OCI-LY1 (cell line): ENCODE data around the gene TEX13A.

ENCODE experiments used
- H2AFZ ChIP-seq: fragments of 200-600 bp; sonication (generic), shearing (Covaris generic); 2 replicates; pipeline ENCODE4 v1.6.0; 2014; ENCODE audit warnings: antibody characterized with exemption, mild to moderate bottlenecking, low read length
- H3F3A ChIP-seq: fragments of 200-600 bp; sonication (generic), shearing (Covaris generic); 2 replicates; pipeline ENCODE4 v1.6.0; 2014; ENCODE audit warnings: mild to moderate bottlenecking, antibody characterized with exemption, low read length, moderate library complexity; ENCODE audit not compliant: insufficient read depth
- H3K27ac ChIP-seq: fragments of 200-600 bp; sonication (generic); 2 replicates; pipeline ENCODE4 v1.5.1; 2014; ENCODE audit warnings: low read length, mixed run types, mild to moderate bottlenecking, low read depth; ENCODE audit not compliant: poor library complexity, severe bottlenecking
- H3K27me3 ChIP-seq: fragments of 200-600 bp; sonication (generic); 2 replicates; pipeline ENCODE4 v1.6.0; 2014; ENCODE audit warnings: antibody characterized with exemption, mild to moderate bottlenecking, low read length, moderate library complexity; ENCODE audit not compliant: insufficient read depth
- H3K36me3 ChIP-seq: fragments of 200-600 bp; sonication (generic); 2 replicates; pipeline ENCODE4 v1.6.1; 2014; ENCODE audit warnings: mild to moderate bottlenecking, antibody characterized with exemption, low read length, moderate library complexity, mixed read lengths; ENCODE audit not compliant: insufficient read depth
- H3K4me1 ChIP-seq: fragments of 200-600 bp; sonication (generic); 2 replicates; pipeline ENCODE4 v1.5.1; 2014; ENCODE audit warnings: mild to moderate bottlenecking, low read length, moderate library complexity; ENCODE audit not compliant: insufficient read depth, severe bottlenecking
- H3K4me2 ChIP-seq: fragments of 200-600 bp; sonication (generic), shearing (Covaris generic); 2 replicates; pipeline ENCODE4 v1.6.1; 2014; ENCODE audit warnings: low read length
- H3K4me3 ChIP-seq: fragments of 200-600 bp; sonication (generic); 2 replicates; pipeline ENCODE4 v1.5.1; 2014; ENCODE audit warnings: low read length, low read depth, mild to moderate bottlenecking, mixed read lengths; ENCODE audit not compliant: poor library complexity, severe bottlenecking
- H3K79me2 ChIP-seq: fragments of 200-600 bp; shearing (Covaris generic); 2 replicates; pipeline ENCODE4 v1.6.1; 2016; ENCODE audit warnings: mixed run types, low read length, mixed read lengths; ENCODE audit not compliant: insufficient read depth
- H3K9ac ChIP-seq: fragments of 200-600 bp; sonication (generic), shearing (Covaris generic); 2 replicates; pipeline ENCODE4 v1.6.1; 2014; ENCODE audit warnings: mild to moderate bottlenecking, low read length, mixed read lengths
- H3K9me2 ChIP-seq: fragments of 200-600 bp; sonication (generic), shearing (Covaris generic); 2 replicates; pipeline ENCODE4 v1.6.1; 2014; ENCODE audit warnings: low read depth, mild to moderate bottlenecking, low read length, mixed read lengths
- H3K9me3 ChIP-seq: fragments of 200-600 bp; shearing (Covaris generic); 2 replicates; pipeline ENCODE4 v1.6.1; 2014; ENCODE audit warnings: low read length, mixed read lengths
- H4K20me1 ChIP-seq: fragments of 200-600 bp; sonication (generic), shearing (Covaris generic); 2 replicates; pipeline ENCODE4 v1.6.0; 2016; ENCODE audit warnings: mild to moderate bottlenecking, low read length; ENCODE audit not compliant: insufficient read depth
- CTCF ChIP-seq: fragments of 200-600 bp; sonication (generic), shearing (Covaris generic); IDR thresholded peaks from 2 replicates; pipeline ENCODE4 v1.5.1; 2017; ENCODE audit warnings: mild to moderate bottlenecking, antibody characterized with exemption, low read length, moderate library complexity, mixed read lengths
- EZH2 ChIP-seq: fragments of 200-600 bp; sonication (generic), shearing (Covaris generic); IDR thresholded peaks from 2 replicates; pipeline ENCODE4 v1.8.0; 2017; ENCODE audit warnings: borderline replicate concordance, mixed run types, mild to moderate bottlenecking, antibody characterized with exemption, low read length, moderate library complexity, mixed read lengths

The TEX13A gene

GRCh38 chrX:105220636-105221035 is at the start of gene TEX13A:
TSS of gene TEX13A (minus strand) at chrX:105220694. CDS start at chrX:105220397, 297 bp downstream.
- Histone ChIP-seq H2AFZ (no peak within 1 kb of the TSS), H3F3A (no peaks in the 10 kb centered on the region), H3K79me2 (no peaks in the 10 kb centered on the region), H4K20me1 (no peaks in the 10 kb centered on the region), H3K4me2 (no peak within 1 kb of the TSS), H3K9ac (no peak within 1 kb of the TSS), H3K36me3 (no peaks in the 10 kb centered on the region), H3K9me3 (no peaks in the 10 kb centered on the region), H3K27ac (no peak within 1 kb of the TSS), H3K4me1 (no peaks in the 10 kb centered on the region), H3K27me3 (no peaks in the 10 kb centered on the region), H3K4me3 (no peak within 1 kb of the TSS), H3K9me2 (no peaks in the 10 kb centered on the region)
- no peak for TF ChIP-seq EZH2

- Histone ChIP-seq H3K9me3 (no peaks in the 10 kb centered on the region), H3K36me3 (no peaks in the 10 kb centered on the region), H3K27ac (no peak overlapping the region), H3K9ac (no peak overlapping the region), H3K4me1 (no peaks in the 10 kb centered on the region), H3K4me2 (no peak overlapping the region), H3K27me3 (no peaks in the 10 kb centered on the region), H3K9me2 (no peaks in the 10 kb centered on the region), H2AFZ (no peak overlapping the region), H3F3A (no peaks in the 10 kb centered on the region), H4K20me1 (no peaks in the 10 kb centered on the region), H3K4me3 (no peak overlapping the region), H3K79me2 (no peaks in the 10 kb centered on the region)
- TF ChIP-seq CTCF (no peak), EZH2 (no peak)
Observed at GRCh38 chrX:105269386-105269785, 48.9 kb upstream of the TEX13A start.

GRCh38 chrX:105267167-105267566 is 46.7 kb upstream of the TEX13A start:
- no peak overlapping the region for H3K27ac ChIP-seq
- no peaks in the 10 kb centered on the region for H3K79me2 ChIP-seq
- no peak overlapping the region for H3K9ac ChIP-seq
- no peak overlapping the region for H3K4me2 ChIP-seq
- H3K4me3 ChIP-seq: no peak overlapping the region
- no peaks in the 10 kb centered on the region for H3K4me1 ChIP-seq
- no peaks in the 10 kb centered on the region for H3K9me3 ChIP-seq
- H3K9me2 ChIP-seq: no peaks in the 10 kb centered on the region
- no peak overlapping the region for H2AFZ ChIP-seq
- no peaks in the 10 kb centered on the region for H3K27me3 ChIP-seq
- H4K20me1 ChIP-seq: no peaks in the 10 kb centered on the region
- H3F3A ChIP-seq: no peaks in the 10 kb centered on the region
- no peaks in the 10 kb centered on the region for H3K36me3 ChIP-seq
- TF ChIP-seq CTCF (no peak), EZH2 (no peak)

- no peak overlapping the region for H3K4me3 ChIP-seq
- no peak overlapping the region for H3K9ac ChIP-seq
Observed at GRCh38 chrX:105266456-105266855, 46.0 kb upstream of the TEX13A start.

More at GRCh38 chrX:105266456-105266855, 46.0 kb upstream of the TEX13A start:
- H3K9me3 ChIP-seq: no peaks in the 10 kb centered on the region
- no peaks in the 10 kb centered on the region for H3F3A ChIP-seq
- no peaks in the 10 kb centered on the region for H4K20me1 ChIP-seq
- H3K9me2 ChIP-seq: no peaks in the 10 kb centered on the region
- TF ChIP-seq EZH2 (no peak), CTCF (no peak)
- no peak overlapping the region for H2AFZ ChIP-seq
- no peak overlapping the region for H3K4me2 ChIP-seq
- H3K27me3 ChIP-seq: no peaks in the 10 kb centered on the region
- H3K4me1 ChIP-seq: no peaks in the 10 kb centered on the region
- no peaks in the 10 kb centered on the region for H3K36me3 ChIP-seq
- H3K79me2 ChIP-seq: no peaks in the 10 kb centered on the region
- H3K27ac ChIP-seq: no peak overlapping the region
